Liver (tissue), 9 donors: ENCODE measurements around the gene ACIN1. TPM values are rescaled to one million over a fixed set of nuclear protein-coding genes. Genes with fewer than 3 reads are reported as not detected.
"Not testable (repeated sequence)": the region's sequence is repeated elsewhere in the genome, so short reads cannot be mapped to it uniquely, and the experiment has no call there.

Experiments used
- DNase-seq: peaks from one replicate; pipeline ENCODE4 v3.0.0-alpha.2; 2017; ENCODE audit warnings: low spot score
- H3K27ac ChIP-seq, 2 donors: one replicate each; pipeline ENCODE4 v1.7.0; 2013; ENCODE audit warnings: inconsistent platforms in 2 of 2, low read length in 2 of 2, control low read depth in 1 of 2, low read depth in 1 of 2, mild to moderate bottlenecking in 1 of 2
- H3K27me3 ChIP-seq, 4 donors: one replicate each; pipeline versions ENCODE4 v1.6.1 to v1.7.0; 2013; ENCODE audit warnings: low read length in 3 of 4, inconsistent platforms in 1 of 4, mild to moderate bottlenecking in 1 of 4, moderate library complexity in 1 of 4; ENCODE audit not compliant: control insufficient read depth in 4 of 4, insufficient read depth in 4 of 4
- H3K36me3 ChIP-seq, 4 donors: one replicate each; pipeline versions ENCODE4 v1.6.1 to v1.7.0; 2013; ENCODE audit warnings: low read length in 3 of 4, mild to moderate bottlenecking in 3 of 4, low read depth in 1 of 4, moderate library complexity in 1 of 4; ENCODE audit not compliant: control insufficient read depth in 4 of 4, insufficient read depth in 3 of 4
- H3K4me1 ChIP-seq, 4 donors: one replicate each; pipeline versions ENCODE4 v1.6.1 to v1.7.0; 2013; ENCODE audit warnings: low read length in 3 of 4, mild to moderate bottlenecking in 3 of 4, moderate library complexity in 1 of 4; ENCODE audit not compliant: control insufficient read depth in 4 of 4, insufficient read depth in 4 of 4
- H3K4me3 ChIP-seq, 3 donors: one replicate each; pipeline versions ENCODE4 v1.6.1 to v1.7.0; 2013; ENCODE audit warnings: low read length in 3 of 3, control low read depth in 1 of 3, low read depth in 1 of 3, mild to moderate bottlenecking in 1 of 3
- H3K9ac ChIP-seq, 2 donors: one replicate each; pipeline ENCODE4 v1.7.0; 2013; ENCODE audit warnings: low read length in 2 of 2, mild to moderate bottlenecking in 2 of 2, moderate library complexity in 2 of 2, control low read depth in 1 of 2, low read depth in 1 of 2
- H3K9me3 ChIP-seq, 4 donors: one replicate each; pipeline versions ENCODE4 v1.6.1 to v1.7.0; 2013; ENCODE audit warnings: low read length in 3 of 4; ENCODE audit not compliant: control insufficient read depth in 4 of 4
- EGR1 ChIP-seq, 2 donors: IDR thresholded peaks; 2 replicates each; pipeline ENCODE4 v1.6.1; 2016 to 2018; ENCODE audit warnings: antibody characterized with exemption in 2 of 2, low read depth in 2 of 2
- FOXA2 ChIP-seq: IDR thresholded peaks from 2 replicates; pipeline ENCODE4 v1.6.1; 2016; ENCODE audit warnings: antibody characterized with exemption
- GABPA ChIP-seq, 2 donors: IDR thresholded peaks in 1 of 2; conservative IDR thresholded peaks in 1 of 2; 2 replicates each; pipeline ENCODE4 v1.6.1; 2016; ENCODE audit warnings: antibody characterized with exemption in 2 of 2, mild to moderate bottlenecking in 1 of 2, moderate library complexity in 1 of 2
- HNF4A ChIP-seq, 2 donors: conservative IDR thresholded peaks; 2 replicates each; pipeline ENCODE4 v1.6.1; 2016; ENCODE audit warnings: antibody characterized with exemption in 2 of 2, mild to moderate bottlenecking in 2 of 2
- NR2F2 ChIP-seq: IDR thresholded peaks from 2 replicates; pipeline ENCODE4 v1.6.1; 2016; ENCODE audit warnings: antibody characterized with exemption
- RAD21 ChIP-seq, 2 donors: IDR thresholded peaks; 2 replicates each; pipeline ENCODE4 v1.6.1; 2016; ENCODE audit warnings: antibody characterized with exemption in 2 of 2, mild to moderate bottlenecking in 2 of 2
- RXRA ChIP-seq, 2 donors: IDR thresholded peaks; 2 replicates each; pipeline ENCODE4 v1.6.1; 2017 to 2018; ENCODE audit warnings: antibody characterized with exemption in 2 of 2, mild to moderate bottlenecking in 1 of 2
- YY1 ChIP-seq: IDR thresholded peaks from 2 replicates; pipeline ENCODE4 v1.6.1; 2016; ENCODE audit warnings: antibody characterized with exemption, mild to moderate bottlenecking
- WGBS: extraction: QIAGEN DNeasy Blood & Tissue Kit; methylation state at CpG from one replicate; pipeline ENCODE4 v1.1.7; 2013; 5-methylcytosine and 5-hydroxymethylcytosine counted together
- polyA plus RNA-seq, 2 donors: library from polyadenylated mRNA; stranded (reverse) in 1 of 2; unstranded in 1 of 2; fragments of 200-250 nt in 1 of 2; fragments of >200 nt in 1 of 2; fragmentation: Nextera tagmentation in 1 of 2; extraction: Ambion mirVana in 1 of 2; gene quantifications; one replicate each; pipeline versions ENCODE4 v1.2.1 to v1.2.3, GENCODE V29; 2013 to 2015
- total RNA-seq, 2 donors: library from RNA; depleted of rRNA; stranded (reverse); fragments of >200 nt; gene quantifications; one replicate each; pipeline ENCODE4 v1.2.3, GENCODE V29; 2014
- TF ChIP-seq, protein P1 (sequence below): IDR thresholded peaks from 2 replicates; pipeline ENCODE4 v1.6.1; 2016; ENCODE audit warnings: antibody characterized with exemption
- TF ChIP-seq, protein P2 (sequence below): IDR thresholded peaks from 2 replicates; pipeline ENCODE4 v1.6.1; 2016; ENCODE audit warnings: antibody characterized with exemption
- TF ChIP-seq, protein P3 (sequence below): IDR thresholded peaks from 2 replicates; pipeline ENCODE4 v1.6.1; 2016; ENCODE audit warnings: antibody characterized with exemption
- TF ChIP-seq, protein P4 (sequence below): IDR thresholded peaks from 2 replicates; pipeline ENCODE4 v1.6.1; 2016; ENCODE audit warnings: antibody characterized with exemption, mild to moderate bottlenecking
- donor health status: healthy.
- donor health status: healthy.
- donor health status: healthy.
- donor health status: healthy.
- donor health status: healthy.

The ACIN1 gene
- total and polyA plus RNA-seq, 4 donors: 8.1 to 50.6 (median 37.1) TPM

DNA sequence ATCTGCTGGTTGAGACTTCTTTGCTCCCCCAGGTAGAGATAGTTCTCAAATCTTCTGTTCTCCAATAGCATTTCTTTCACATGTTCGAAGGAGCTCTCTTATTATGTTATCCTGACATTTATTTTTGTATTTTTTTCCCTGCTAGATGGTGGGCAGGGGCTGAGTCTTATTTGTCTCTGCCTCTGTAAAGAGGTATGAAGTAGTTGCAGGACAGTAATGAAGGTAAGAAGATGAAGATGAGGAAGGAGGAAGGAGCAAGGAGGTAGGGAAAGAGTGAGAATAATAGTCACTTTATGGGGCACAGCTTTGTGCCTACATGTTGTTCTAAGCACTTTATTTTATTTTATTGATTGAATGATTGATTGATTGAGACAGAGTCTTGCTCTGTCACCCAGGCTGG is 14.8 kb upstream of the ACIN1 start:
- Histone ChIP-seq H3K9ac (no peak overlapping the region), H3K27me3 (no peaks in the 10 kb centered on the region), H3K4me1 (no peaks in the 10 kb centered on the region), H3K4me3 (no peak overlapping the region), H3K36me3 (no peaks in the 10 kb centered on the region), H3K9me3 (no peaks in the 10 kb centered on the region), H3K27ac (no peak overlapping the region)
- no peak for DNase-seq
- WGBS: 83% methylated on average over 1 of the region's 1 CpG
- TF ChIP-seq EGR1 (IDR thresholded peaks at IDR 0.05; ENCODE audit: low read depth in 2 of 2) (no peak), RXRA (IDR thresholded peaks at IDR 0.05) (no peak), NR2F2 (no peak), RAD21 (IDR thresholded peaks at IDR 0.05) (no peak), YY1 (no peak), HNF4A (conservative IDR thresholded peaks at IDR 0.05) (no peak), GABPA (IDR thresholded peaks at IDR 0.05 in 1 of 2, conservative IDR thresholded peaks at IDR 0.05 in 1 of 2) (no peak), FOXA2 (no peak)
- TF ChIP-seq, protein P1, sequence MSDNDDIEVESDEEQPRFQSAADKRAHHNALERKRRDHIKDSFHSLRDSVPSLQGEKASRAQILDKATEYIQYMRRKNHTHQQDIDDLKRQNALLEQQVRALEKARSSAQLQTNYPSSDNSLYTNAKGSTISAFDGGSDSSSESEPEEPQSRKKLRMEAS: no peak
- TF ChIP-seq, protein P2, sequence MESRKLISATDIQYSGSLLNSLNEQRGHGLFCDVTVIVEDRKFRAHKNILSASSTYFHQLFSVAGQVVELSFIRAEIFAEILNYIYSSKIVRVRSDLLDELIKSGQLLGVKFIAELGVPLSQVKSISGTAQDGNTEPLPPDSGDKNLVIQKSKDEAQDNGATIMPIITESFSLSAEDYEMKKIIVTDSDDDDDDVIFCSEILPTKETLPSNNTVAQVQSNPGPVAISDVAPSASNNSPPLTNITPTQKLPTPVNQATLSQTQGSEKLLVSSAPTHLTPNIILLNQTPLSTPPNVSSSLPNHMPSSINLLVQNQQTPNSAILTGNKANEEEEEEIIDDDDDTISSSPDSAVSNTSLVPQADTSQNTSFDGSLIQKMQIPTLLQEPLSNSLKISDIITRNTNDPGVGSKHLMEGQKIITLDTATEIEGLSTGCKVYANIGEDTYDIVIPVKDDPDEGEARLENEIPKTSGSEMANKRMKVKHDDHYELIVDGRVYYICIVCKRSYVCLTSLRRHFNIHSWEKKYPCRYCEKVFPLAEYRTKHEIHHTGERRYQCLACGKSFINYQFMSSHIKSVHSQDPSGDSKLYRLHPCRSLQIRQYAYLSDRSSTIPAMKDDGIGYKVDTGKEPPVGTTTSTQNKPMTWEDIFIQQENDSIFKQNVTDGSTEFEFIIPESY: no peak
- TF ChIP-seq, protein P3, sequence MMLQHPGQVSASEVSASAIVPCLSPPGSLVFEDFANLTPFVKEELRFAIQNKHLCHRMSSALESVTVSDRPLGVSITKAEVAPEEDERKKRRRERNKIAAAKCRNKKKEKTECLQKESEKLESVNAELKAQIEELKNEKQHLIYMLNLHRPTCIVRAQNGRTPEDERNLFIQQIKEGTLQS: no peak
- TF ChIP-seq, protein P4, sequence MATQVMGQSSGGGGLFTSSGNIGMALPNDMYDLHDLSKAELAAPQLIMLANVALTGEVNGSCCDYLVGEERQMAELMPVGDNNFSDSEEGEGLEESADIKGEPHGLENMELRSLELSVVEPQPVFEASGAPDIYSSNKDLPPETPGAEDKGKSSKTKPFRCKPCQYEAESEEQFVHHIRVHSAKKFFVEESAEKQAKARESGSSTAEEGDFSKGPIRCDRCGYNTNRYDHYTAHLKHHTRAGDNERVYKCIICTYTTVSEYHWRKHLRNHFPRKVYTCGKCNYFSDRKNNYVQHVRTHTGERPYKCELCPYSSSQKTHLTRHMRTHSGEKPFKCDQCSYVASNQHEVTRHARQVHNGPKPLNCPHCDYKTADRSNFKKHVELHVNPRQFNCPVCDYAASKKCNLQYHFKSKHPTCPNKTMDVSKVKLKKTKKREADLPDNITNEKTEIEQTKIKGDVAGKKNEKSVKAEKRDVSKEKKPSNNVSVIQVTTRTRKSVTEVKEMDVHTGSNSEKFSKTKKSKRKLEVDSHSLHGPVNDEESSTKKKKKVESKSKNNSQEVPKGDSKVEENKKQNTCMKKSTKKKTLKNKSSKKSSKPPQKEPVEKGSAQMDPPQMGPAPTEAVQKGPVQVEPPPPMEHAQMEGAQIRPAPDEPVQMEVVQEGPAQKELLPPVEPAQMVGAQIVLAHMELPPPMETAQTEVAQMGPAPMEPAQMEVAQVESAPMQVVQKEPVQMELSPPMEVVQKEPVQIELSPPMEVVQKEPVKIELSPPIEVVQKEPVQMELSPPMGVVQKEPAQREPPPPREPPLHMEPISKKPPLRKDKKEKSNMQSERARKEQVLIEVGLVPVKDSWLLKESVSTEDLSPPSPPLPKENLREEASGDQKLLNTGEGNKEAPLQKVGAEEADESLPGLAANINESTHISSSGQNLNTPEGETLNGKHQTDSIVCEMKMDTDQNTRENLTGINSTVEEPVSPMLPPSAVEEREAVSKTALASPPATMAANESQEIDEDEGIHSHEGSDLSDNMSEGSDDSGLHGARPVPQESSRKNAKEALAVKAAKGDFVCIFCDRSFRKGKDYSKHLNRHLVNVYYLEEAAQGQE: no peak

DNA sequence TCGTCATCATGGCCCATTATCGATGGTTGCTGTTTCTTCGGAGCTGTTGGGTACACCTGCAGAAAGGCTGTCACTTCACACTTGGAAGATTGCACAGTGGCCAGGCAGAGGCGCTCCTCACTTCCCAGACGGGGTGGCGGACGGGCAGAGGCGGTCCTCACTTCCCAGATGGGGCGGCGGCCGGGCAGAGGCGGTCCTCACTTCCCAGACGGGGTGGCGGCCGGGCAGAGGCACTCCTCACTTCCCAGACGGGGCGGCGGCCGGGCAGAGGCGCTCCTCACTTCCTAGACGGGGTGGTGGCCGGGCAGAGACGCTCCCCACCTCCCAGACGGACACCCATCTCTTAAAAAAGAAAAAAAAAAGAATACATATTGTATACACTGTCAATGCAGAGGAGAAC is 13.2 kb upstream of the ACIN1 start:
- DNase-seq, H3K4me3 ChIP-seq, H3K4me1 ChIP-seq, H3K9ac ChIP-seq, H3K9me3 ChIP-seq, H3K27ac ChIP-seq, H3K36me3 ChIP-seq, H3K27me3 ChIP-seq: not testable (repeated sequence)
- WGBS: 95% methylated on average over 24 of the region's 24 CpGs

DNA sequence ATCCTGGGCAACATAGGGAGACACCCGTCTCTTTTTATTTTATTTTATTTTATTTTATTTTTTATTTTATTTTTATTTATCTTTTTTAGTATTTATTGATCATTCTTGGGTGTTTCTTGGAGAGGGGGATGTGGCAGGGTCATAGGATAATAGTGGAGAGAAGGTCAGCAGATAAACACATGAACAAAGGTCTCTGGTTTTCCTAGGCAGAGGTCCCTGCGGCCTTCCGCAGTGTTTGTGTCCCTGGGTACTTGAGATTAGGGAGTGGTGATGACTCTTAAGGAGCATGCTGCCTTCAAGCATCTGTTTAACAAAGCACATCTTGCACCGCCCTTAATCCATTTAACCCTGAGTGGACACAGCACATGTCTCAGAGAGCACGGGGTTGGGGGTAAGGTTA is 12.7 kb upstream of the ACIN1 start:
- H3K4me1 ChIP-seq, H3K36me3 ChIP-seq, H3K27me3 ChIP-seq, H3K9me3 ChIP-seq, H3K27ac ChIP-seq, H3K4me3 ChIP-seq, DNase-seq, H3K9ac ChIP-seq: not testable (repeated sequence)
- WGBS: 93% methylated on average over 3 of the region's 5 CpGs
